ENCODE results near the gene MAP7D2. TPM values are rescaled to one million over a fixed set of nuclear protein-coding genes. Genes with fewer than 3 reads are reported as not detected.

Gene MAP7D2
- total and polyA plus RNA-seq, 4 donors, result 0.37 to 0.75 (median 0.57) TPM

- WGBS, 2 donors, result 48 to 63% methylated on average over 8 of the region's 8 CpGs
- TF ChIP-seq CTCF (IDR thresholded peaks at IDR 0.05; ENCODE audit: control extremely low read depth, extremely low read depth), result no peak
- no peak overlapping the region for H3K4me3 ChIP-seq
Measured at GRCh38 chrX:20067709-20068561, 48.8 kb downstream of the MAP7D2 start.

GRCh38 chrX:20066968-20067708 lies 49.6 kb downstream of the MAP7D2 start:
- ATAC-seq (ENCODE audit: insufficient read depth, low FRiP score), result no peak
- no peaks in the 10 kb centered on the region for H3K36me3 ChIP-seq (ENCODE audit: control insufficient read depth in 4 of 4, insufficient read depth in 4 of 4, low read length in 4 of 4)
- peak; percentile 21 for TF ChIP-seq CTCF (IDR thresholded peaks at IDR 0.05; ENCODE audit: control extremely low read depth, extremely low read depth)
- 50 to 58% methylated on average over 6 of the region's 6 CpGs for WGBS, 2 donors
- H3K9me3 ChIP-seq (ENCODE audit: control insufficient read depth in 4 of 4, insufficient read depth in 3 of 4, low read length in 3 of 4), result no peaks in the 10 kb centered on the region
- H3K27ac ChIP-seq (ENCODE audit: low read depth in 1 of 2, low read length in 1 of 2), result no peak overlapping the region
- peaks cover 0 to 7% (median 0%) of the 10 kb centered on the region in 5 donors for H3K4me1 ChIP-seq (ENCODE audit: control insufficient read depth in 5 of 5, insufficient read depth in 5 of 5, low read length in 5 of 5)
- H3K9ac ChIP-seq (ENCODE audit: insufficient read depth in 1 of 2, low read length in 2 of 2), result no peak overlapping the region
- peaks cover 0 to 55% (median 34%) of the 10 kb centered on the region in 3 donors for H3K27me3 ChIP-seq (ENCODE audit: control insufficient read depth in 3 of 3, insufficient read depth in 3 of 3, low read length in 2 of 3)
- peak in 2 of 3 donors; percentile 35 to 59 for DNase-seq
- H3K4me3 ChIP-seq, result no peak overlapping the region

More at GRCh38 chrX:20067709-20068561, 48.8 kb downstream of the MAP7D2 start:
- peak; percentile 67 to 83 (median 68) for DNase-seq
- Histone ChIP-seq H3K27me3 (ENCODE audit: control insufficient read depth in 3 of 3, insufficient read depth in 3 of 3, low read length in 2 of 3) (peaks cover 0 to 60% (median 34%) of the 10 kb centered on the region in 3 donors), H3K9me3 (ENCODE audit: control insufficient read depth in 4 of 4, insufficient read depth in 3 of 4, low read length in 3 of 4) (no peaks in the 10 kb centered on the region), H3K4me1 (ENCODE audit: control insufficient read depth in 5 of 5, insufficient read depth in 5 of 5, low read length in 5 of 5) (peaks cover 0 to 7% (median 0%) of the 10 kb centered on the region in 5 donors), H3K36me3 (ENCODE audit: control insufficient read depth in 4 of 4, insufficient read depth in 4 of 4, low read length in 4 of 4) (no peaks in the 10 kb centered on the region), H3K9ac (ENCODE audit: insufficient read depth in 1 of 2, low read length in 2 of 2) (no peak overlapping the region), H3K27ac (ENCODE audit: low read depth in 1 of 2, low read length in 1 of 2) (no peak overlapping the region)
- ATAC-seq (ENCODE audit: insufficient read depth, low FRiP score), result peak; percentile 91

GRCh38 chrX:20063716-20064351 lies 52.9 kb downstream of the MAP7D2 start:
- no peak for TF ChIP-seq CTCF (IDR thresholded peaks at IDR 0.05; ENCODE audit: control extremely low read depth, extremely low read depth)
- H3K4me3 ChIP-seq, result no peak overlapping the region
- H3K4me1 ChIP-seq (ENCODE audit: control insufficient read depth in 5 of 5, insufficient read depth in 5 of 5, low read length in 5 of 5), result peaks cover 0 to 7% (median 1%) of the 10 kb centered on the region in 5 donors
- H3K36me3 ChIP-seq (ENCODE audit: control insufficient read depth in 4 of 4, insufficient read depth in 4 of 4, low read length in 4 of 4), result no peaks in the 10 kb centered on the region
- peaks cover 0 to 52% (median 26%) of the 10 kb centered on the region in 3 donors for H3K27me3 ChIP-seq (ENCODE audit: control insufficient read depth in 3 of 3, insufficient read depth in 3 of 3, low read length in 2 of 3)
- H3K27ac ChIP-seq (ENCODE audit: low read depth in 1 of 2, low read length in 1 of 2), result no peak overlapping the region
- no peak overlapping the region for H3K9ac ChIP-seq (ENCODE audit: insufficient read depth in 1 of 2, low read length in 2 of 2)
- H3K9me3 ChIP-seq (ENCODE audit: control insufficient read depth in 4 of 4, insufficient read depth in 3 of 4, low read length in 3 of 4), result no peaks in the 10 kb centered on the region
- DNase-seq (no peak), ATAC-seq (ENCODE audit: insufficient read depth, low FRiP score) (no peak)
- 65 to 78% methylated on average over 9 of the region's 9 CpGs for WGBS, 2 donors

Data from lung (tissue), 12 donors.